ENCODE data around the gene CHN2.
A peak's percentile ranks its signal among the peaks of the same experiment; 100 is the strongest.

Gene CHN2

GRCh38 chr7:29229066-29229465 lies 34.5 kb downstream of the CHN2 start:
- DNase-seq, result no peak

GRCh38 chr7:29229946-29230345 lies 35.4 kb downstream of the CHN2 start:
- DNase-seq, result no peak

GRCh38 chr7:29230871-29231345 lies 36.3 kb downstream of the CHN2 start:
- no peak for DNase-seq

GRCh38 chr7:29231671-29232232 lies 37.2 kb downstream of the CHN2 start:
- no peak for DNase-seq

- no peak for DNase-seq
These were observed 39.9 kb downstream of the CHN2 start for GRCh38 chr7:29234438-29234837.

- DNase-seq, result no peak
These were observed 41.6 kb downstream of the CHN2 start for GRCh38 chr7:29236071-29236580.

GRCh38 chr7:29236649-29237048 lies 42.1 kb downstream of the CHN2 start:
- DNase-seq, result no peak

GRCh38 chr7:29237489-29237888 lies 42.9 kb downstream of the CHN2 start:
- no peak for DNase-seq

GRCh38 chr7:29239638-29240037 lies 45.1 kb downstream of the CHN2 start:
- DNase-seq, result peak; percentile 7

GRCh38 chr7:29242265-29242664 lies 47.7 kb downstream of the CHN2 start:
- DNase-seq, result no peak

- DNase-seq, result no peak
These were observed 49.5 kb downstream of the CHN2 start for GRCh38 chr7:29243910-29244655.

GRCh38 chr7:29247224-29247962 lies 52.8 kb downstream of the CHN2 start:
- no peak for DNase-seq

GRCh38 chr7:29247963-29248236 lies 53.3 kb downstream of the CHN2 start:
- DNase-seq, result no peak

- DNase-seq, result no peak
These were observed 54.3 kb downstream of the CHN2 start for GRCh38 chr7:29248713-29249382.

GRCh38 chr7:29249383-29249750 lies 54.8 kb downstream of the CHN2 start:
- no peak for DNase-seq

GRCh38 chr7:29249860-29250259 lies 55.3 kb downstream of the CHN2 start:
- no peak for DNase-seq

GRCh38 chr7:29253225-29253624 lies 58.6 kb downstream of the CHN2 start:
- no peak for DNase-seq

- DNase-seq, result no peak
These were observed 60.0 kb downstream of the CHN2 start for GRCh38 chr7:29254591-29254990.

GRCh38 chr7:29255199-29255878 lies 60.8 kb downstream of the CHN2 start:
- no peak for DNase-seq

GRCh38 chr7:29255906-29256692 lies 61.5 kb downstream of the CHN2 start:
- no peak for DNase-seq

- DNase-seq, result no peak
These were observed 62.1 kb downstream of the CHN2 start for GRCh38 chr7:29256693-29257002.

- DNase-seq, result no peak
These were observed 64.4 kb downstream of the CHN2 start for GRCh38 chr7:29258951-29259350.
